ENCODE data around the gene INPP4B.

Gene INPP4B

DNA sequence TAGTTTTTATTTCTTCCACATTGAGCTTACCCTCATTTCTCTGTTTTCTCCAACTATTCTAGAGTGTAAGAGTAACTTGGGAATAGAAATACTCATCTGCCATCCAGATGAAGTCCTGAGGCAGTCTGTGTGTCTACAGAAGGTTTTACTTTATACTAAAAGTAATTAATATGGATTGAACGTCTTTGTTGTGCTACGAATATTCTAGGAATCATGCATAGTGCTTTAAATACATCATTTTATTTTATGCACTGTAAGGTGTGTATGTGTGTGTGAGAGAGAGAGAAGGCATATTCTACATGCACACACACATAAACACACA lies 305.7 kb downstream of the INPP4B start:
- no peaks in the 10 kb centered on the region for H3K27me3 ChIP-seq (ENCODE audit: control insufficient read depth in 1 of 2, insufficient read depth in 2 of 2, low read length in 2 of 2)

GRCh38 chr4:142539796-142540482 lies 306.2 kb downstream of the INPP4B start:
- Histone ChIP-seq H3K36me3 (ENCODE audit: control insufficient read depth in 1 of 2, insufficient read depth in 2 of 2, low read length in 2 of 2) (no peaks in the 10 kb centered on the region), H3K27me3 (ENCODE audit: control insufficient read depth in 1 of 2, insufficient read depth in 2 of 2, low read length in 2 of 2) (no peaks in the 10 kb centered on the region), H3K9ac (ENCODE audit: low read depth in 1 of 2, low read length in 2 of 2) (no peak overlapping the region), H3K4me1 (ENCODE audit: control insufficient read depth in 1 of 2, insufficient read depth in 2 of 2, low read length in 2 of 2) (no peaks in the 10 kb centered on the region), H3K4me3 (ENCODE audit: low read depth in 1 of 2, low read length in 2 of 2) (no peak overlapping the region), H3K9me3 (ENCODE audit: control insufficient read depth in 1 of 2, low read length in 2 of 2) (no peaks in the 10 kb centered on the region), H3K27ac (ENCODE audit: low read depth, low read length) (no peak overlapping the region)

More for the DNA sequence above, 305.7 kb downstream of the INPP4B start:
- Histone ChIP-seq H3K9me3 (ENCODE audit: control insufficient read depth in 1 of 2, low read length in 2 of 2) (no peaks in the 10 kb centered on the region), H3K36me3 (ENCODE audit: control insufficient read depth in 1 of 2, insufficient read depth in 2 of 2, low read length in 2 of 2) (no peaks in the 10 kb centered on the region), H3K9ac (ENCODE audit: low read depth in 1 of 2, low read length in 2 of 2) (no peak overlapping the region), H3K4me3 (ENCODE audit: low read depth in 1 of 2, low read length in 2 of 2) (no peak overlapping the region), H3K27ac (ENCODE audit: low read depth, low read length) (no peak overlapping the region), H3K4me1 (ENCODE audit: control insufficient read depth in 1 of 2, insufficient read depth in 2 of 2, low read length in 2 of 2) (no peaks in the 10 kb centered on the region)

DNA sequence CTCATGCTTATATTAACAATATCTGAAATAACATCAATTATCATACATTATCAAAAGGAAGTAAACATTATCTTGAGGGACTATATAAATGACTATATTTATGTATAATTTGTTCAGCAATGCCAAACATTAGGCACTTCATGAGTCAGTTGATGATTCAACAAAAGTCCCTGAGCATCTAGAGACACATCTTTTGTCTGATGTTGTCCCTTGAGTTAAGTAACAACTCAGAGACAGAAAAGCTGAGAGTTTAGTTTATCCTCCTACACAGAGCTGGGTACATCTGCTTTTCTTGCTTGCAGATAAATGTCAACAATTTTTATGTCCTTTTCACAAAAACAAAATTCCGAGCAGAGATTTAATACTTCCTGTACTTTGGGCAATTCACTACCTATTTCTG lies 311.1 kb downstream of the INPP4B start:
- Histone ChIP-seq H3K4me1 (ENCODE audit: control insufficient read depth in 1 of 2, insufficient read depth in 2 of 2, low read length in 2 of 2) (no peaks in the 10 kb centered on the region), H3K27ac (ENCODE audit: low read depth, low read length) (no peak overlapping the region), H3K9me3 (ENCODE audit: control insufficient read depth in 1 of 2, low read length in 2 of 2) (no peaks in the 10 kb centered on the region), H3K36me3 (ENCODE audit: control insufficient read depth in 1 of 2, insufficient read depth in 2 of 2, low read length in 2 of 2) (no peaks in the 10 kb centered on the region), H3K27me3 (ENCODE audit: control insufficient read depth in 1 of 2, insufficient read depth in 2 of 2, low read length in 2 of 2) (no peaks in the 10 kb centered on the region), H3K4me3 (ENCODE audit: low read depth in 1 of 2, low read length in 2 of 2) (no peak overlapping the region), H3K9ac (ENCODE audit: low read depth in 1 of 2, low read length in 2 of 2) (no peak overlapping the region)

DNA sequence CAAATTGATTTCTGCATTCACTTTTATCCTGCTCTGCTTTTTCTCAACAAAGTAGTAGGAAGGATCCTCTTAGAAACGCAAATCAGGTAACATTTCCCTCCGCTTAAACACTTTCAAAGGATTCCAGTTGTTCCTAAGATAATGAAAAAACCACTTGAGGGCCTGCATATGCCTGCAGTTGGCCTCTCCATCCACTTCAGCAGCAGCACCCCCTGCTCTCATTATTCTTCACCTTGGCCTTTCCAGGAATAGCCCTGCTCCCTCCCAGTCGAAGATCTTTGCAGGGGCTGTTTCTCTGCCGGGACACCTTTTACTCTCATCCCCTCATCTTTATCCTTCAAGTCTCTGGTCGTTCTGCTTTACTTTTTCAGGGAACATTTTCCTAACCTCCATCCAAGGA lies 314.0 kb downstream of the INPP4B start:
- Histone ChIP-seq H3K27me3 (ENCODE audit: control insufficient read depth in 1 of 2, insufficient read depth in 2 of 2, low read length in 2 of 2) (no peaks in the 10 kb centered on the region), H3K36me3 (ENCODE audit: control insufficient read depth in 1 of 2, insufficient read depth in 2 of 2, low read length in 2 of 2) (no peaks in the 10 kb centered on the region), H3K4me3 (ENCODE audit: low read depth in 1 of 2, low read length in 2 of 2) (no peak overlapping the region), H3K9ac (ENCODE audit: low read depth in 1 of 2, low read length in 2 of 2) (no peak overlapping the region), H3K9me3 (ENCODE audit: control insufficient read depth in 1 of 2, low read length in 2 of 2) (no peaks in the 10 kb centered on the region), H3K27ac (ENCODE audit: low read depth, low read length) (no peak overlapping the region), H3K4me1 (ENCODE audit: control insufficient read depth in 1 of 2, insufficient read depth in 2 of 2, low read length in 2 of 2) (no peaks in the 10 kb centered on the region)

DNA sequence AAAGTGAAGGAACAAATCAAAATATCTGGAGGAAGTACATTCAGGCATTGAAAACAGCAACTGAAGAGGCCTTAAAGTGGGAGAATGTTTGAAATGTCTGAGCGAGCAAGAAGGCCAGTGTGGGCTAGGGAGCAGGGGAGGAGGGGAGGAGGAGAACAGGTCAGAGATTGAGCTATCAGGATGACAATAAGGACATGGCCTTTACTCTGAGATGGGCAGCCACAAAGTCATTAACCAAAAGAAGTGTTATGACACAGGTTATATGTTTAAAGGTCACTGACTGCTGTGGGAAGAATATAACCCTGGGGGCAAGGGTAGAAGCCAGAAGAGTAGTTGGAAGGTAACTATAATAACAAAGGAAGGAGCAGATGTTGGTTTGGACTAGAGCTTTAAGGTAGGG lies 315.4 kb downstream of the INPP4B start:
- Histone ChIP-seq H3K27me3 (ENCODE audit: control insufficient read depth in 1 of 2, insufficient read depth in 2 of 2, low read length in 2 of 2) (no peaks in the 10 kb centered on the region), H3K4me1 (ENCODE audit: control insufficient read depth in 1 of 2, insufficient read depth in 2 of 2, low read length in 2 of 2) (no peaks in the 10 kb centered on the region)

GRCh38 chr4:142528433-142528832 lies 317.7 kb downstream of the INPP4B start:
- no peak overlapping the region for H3K9ac ChIP-seq (ENCODE audit: low read depth in 1 of 2, low read length in 2 of 2)
- H3K4me1 ChIP-seq (ENCODE audit: control insufficient read depth in 1 of 2, insufficient read depth in 2 of 2, low read length in 2 of 2) = no peaks in the 10 kb centered on the region
- H3K27ac ChIP-seq (ENCODE audit: low read depth, low read length) = no peak overlapping the region
- no peaks in the 10 kb centered on the region for H3K9me3 ChIP-seq (ENCODE audit: control insufficient read depth in 1 of 2, low read length in 2 of 2)
- H3K36me3 ChIP-seq (ENCODE audit: control insufficient read depth in 1 of 2, insufficient read depth in 2 of 2, low read length in 2 of 2) = no peaks in the 10 kb centered on the region
- H3K27me3 ChIP-seq (ENCODE audit: control insufficient read depth in 1 of 2, insufficient read depth in 2 of 2, low read length in 2 of 2) = no peaks in the 10 kb centered on the region
- H3K4me3 ChIP-seq (ENCODE audit: low read depth in 1 of 2, low read length in 2 of 2) = no peak overlapping the region

More for the DNA sequence above, 315.4 kb downstream of the INPP4B start:
- Histone ChIP-seq H3K27ac (ENCODE audit: low read depth, low read length) (no peak overlapping the region), H3K9ac (ENCODE audit: low read depth in 1 of 2, low read length in 2 of 2) (no peak overlapping the region), H3K9me3 (ENCODE audit: control insufficient read depth in 1 of 2, low read length in 2 of 2) (no peaks in the 10 kb centered on the region), H3K4me3 (ENCODE audit: low read depth in 1 of 2, low read length in 2 of 2) (no peak overlapping the region), H3K36me3 (ENCODE audit: control insufficient read depth in 1 of 2, insufficient read depth in 2 of 2, low read length in 2 of 2) (no peaks in the 10 kb centered on the region)

- Histone ChIP-seq H3K27me3 (ENCODE audit: control insufficient read depth in 1 of 2, insufficient read depth in 2 of 2, low read length in 2 of 2) (no peaks in the 10 kb centered on the region), H3K27ac (ENCODE audit: low read depth, low read length) (no peak overlapping the region), H3K4me3 (ENCODE audit: low read depth in 1 of 2, low read length in 2 of 2) (no peak overlapping the region), H3K4me1 (ENCODE audit: control insufficient read depth in 1 of 2, insufficient read depth in 2 of 2, low read length in 2 of 2) (no peaks in the 10 kb centered on the region), H3K36me3 (ENCODE audit: control insufficient read depth in 1 of 2, insufficient read depth in 2 of 2, low read length in 2 of 2) (no peaks in the 10 kb centered on the region), H3K9ac (ENCODE audit: low read depth in 1 of 2, low read length in 2 of 2) (no peak overlapping the region), H3K9me3 (ENCODE audit: control insufficient read depth in 1 of 2, low read length in 2 of 2) (no peaks in the 10 kb centered on the region)
These were observed 323.0 kb downstream of the INPP4B start for GRCh38 chr4:142523111-142523510.

GRCh38 chr4:142519342-142519741 lies 326.8 kb downstream of the INPP4B start:
- Histone ChIP-seq H3K4me3 (ENCODE audit: low read depth in 1 of 2, low read length in 2 of 2) (no peak overlapping the region), H3K27me3 (ENCODE audit: control insufficient read depth in 1 of 2, insufficient read depth in 2 of 2, low read length in 2 of 2) (no peaks in the 10 kb centered on the region), H3K4me1 (ENCODE audit: control insufficient read depth in 1 of 2, insufficient read depth in 2 of 2, low read length in 2 of 2) (no peaks in the 10 kb centered on the region), H3K9ac (ENCODE audit: low read depth in 1 of 2, low read length in 2 of 2) (no peak overlapping the region), H3K9me3 (ENCODE audit: control insufficient read depth in 1 of 2, low read length in 2 of 2) (no peaks in the 10 kb centered on the region), H3K27ac (ENCODE audit: low read depth, low read length) (no peak overlapping the region), H3K36me3 (ENCODE audit: control insufficient read depth in 1 of 2, insufficient read depth in 2 of 2, low read length in 2 of 2) (no peaks in the 10 kb centered on the region)

- Histone ChIP-seq H3K9me3 (ENCODE audit: control insufficient read depth in 1 of 2, low read length in 2 of 2) (no peaks in the 10 kb centered on the region), H3K27me3 (ENCODE audit: control insufficient read depth in 1 of 2, insufficient read depth in 2 of 2, low read length in 2 of 2) (no peaks in the 10 kb centered on the region), H3K4me1 (ENCODE audit: control insufficient read depth in 1 of 2, insufficient read depth in 2 of 2, low read length in 2 of 2) (no peaks in the 10 kb centered on the region), H3K36me3 (ENCODE audit: control insufficient read depth in 1 of 2, insufficient read depth in 2 of 2, low read length in 2 of 2) (no peaks in the 10 kb centered on the region), H3K4me3 (ENCODE audit: low read depth in 1 of 2, low read length in 2 of 2) (no peak overlapping the region), H3K9ac (ENCODE audit: low read depth in 1 of 2, low read length in 2 of 2) (no peak overlapping the region), H3K27ac (ENCODE audit: low read depth, low read length) (no peak overlapping the region)
These were observed 329.2 kb downstream of the INPP4B start for GRCh38 chr4:142516686-142517526.

DNA sequence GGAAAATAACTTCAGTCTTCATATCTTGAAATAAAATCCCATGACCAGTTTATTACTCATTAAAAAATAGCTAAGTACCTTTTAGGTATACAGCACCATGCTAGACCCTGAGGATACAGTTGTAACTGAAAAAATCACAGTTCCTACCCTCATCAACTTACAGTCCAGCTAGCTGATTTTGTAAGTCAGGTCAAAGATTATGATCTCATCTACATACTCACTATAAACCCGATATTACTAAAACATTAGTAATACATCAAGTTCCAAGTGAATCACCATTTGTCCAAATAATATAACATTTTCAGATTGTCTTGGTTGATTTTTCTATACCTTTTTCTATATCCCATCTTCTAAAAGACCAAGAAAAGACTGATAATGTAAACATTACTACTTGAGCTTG lies 333.9 kb downstream of the INPP4B start:
- Histone ChIP-seq H3K4me3 (ENCODE audit: low read depth in 1 of 2, low read length in 2 of 2) (no peak overlapping the region), H3K27me3 (ENCODE audit: control insufficient read depth in 1 of 2, insufficient read depth in 2 of 2, low read length in 2 of 2) (no peaks in the 10 kb centered on the region), H3K9me3 (ENCODE audit: control insufficient read depth in 1 of 2, low read length in 2 of 2) (no peaks in the 10 kb centered on the region), H3K27ac (ENCODE audit: low read depth, low read length) (no peak overlapping the region), H3K4me1 (ENCODE audit: control insufficient read depth in 1 of 2, insufficient read depth in 2 of 2, low read length in 2 of 2) (no peaks in the 10 kb centered on the region), H3K9ac (ENCODE audit: low read depth in 1 of 2, low read length in 2 of 2) (no peak overlapping the region), H3K36me3 (ENCODE audit: control insufficient read depth in 1 of 2, insufficient read depth in 2 of 2, low read length in 2 of 2) (no peaks in the 10 kb centered on the region)

Measured in duodenal mucosa (tissue), 2 donors.